ENCODE data around the gene GPR157. TPM values are rescaled to one million over a fixed set of nuclear protein-coding genes. Genes with fewer than 3 reads are reported as not detected.

The GPR157 gene
- total RNA-seq, 1 donor from 2014 or later = 31.4 TPM

DNA sequence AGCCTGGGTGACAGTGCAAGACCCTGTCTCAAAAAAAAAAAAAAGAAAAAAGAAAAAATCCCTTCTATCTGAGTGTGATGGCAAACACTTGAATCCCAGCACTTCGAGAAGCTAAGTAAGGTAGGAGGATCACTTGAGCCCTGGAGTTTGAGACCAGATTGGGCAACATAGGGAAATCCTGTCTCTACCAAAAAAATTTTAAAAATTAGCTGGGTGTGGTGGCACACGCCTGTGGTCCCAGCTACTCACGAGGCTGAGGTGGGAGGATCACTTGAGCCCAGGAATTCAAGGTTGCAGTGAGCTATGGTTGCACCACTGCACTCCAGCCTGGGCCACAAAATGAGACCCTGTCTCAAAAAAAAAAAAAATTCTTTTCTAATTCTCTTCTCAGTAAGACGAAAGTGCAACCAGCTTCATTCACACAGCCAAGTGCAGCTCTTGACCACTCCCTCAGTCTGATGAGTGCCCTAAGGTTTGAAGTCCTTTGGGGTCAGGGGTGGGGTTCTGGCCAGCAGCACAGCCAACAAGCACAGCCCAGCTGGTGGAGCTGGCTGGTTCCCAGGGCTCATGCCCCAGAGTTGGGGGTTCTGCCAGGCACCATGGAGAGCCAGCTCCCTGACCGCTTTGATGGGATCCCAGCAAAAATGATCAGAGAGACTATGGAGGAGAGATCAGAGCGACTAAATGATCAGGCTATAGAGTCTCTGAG, 67.5 kb downstream of the GPR157 start:
- no peak for DNase-seq

- DNase-seq = no peak
Observed at GRCh38 chr1:9059891-9060744, 68.8 kb downstream of the GPR157 start.

GRCh38 chr1:9058465-9058864, 70.4 kb downstream of the GPR157 start:
- no peak for DNase-seq

DNA sequence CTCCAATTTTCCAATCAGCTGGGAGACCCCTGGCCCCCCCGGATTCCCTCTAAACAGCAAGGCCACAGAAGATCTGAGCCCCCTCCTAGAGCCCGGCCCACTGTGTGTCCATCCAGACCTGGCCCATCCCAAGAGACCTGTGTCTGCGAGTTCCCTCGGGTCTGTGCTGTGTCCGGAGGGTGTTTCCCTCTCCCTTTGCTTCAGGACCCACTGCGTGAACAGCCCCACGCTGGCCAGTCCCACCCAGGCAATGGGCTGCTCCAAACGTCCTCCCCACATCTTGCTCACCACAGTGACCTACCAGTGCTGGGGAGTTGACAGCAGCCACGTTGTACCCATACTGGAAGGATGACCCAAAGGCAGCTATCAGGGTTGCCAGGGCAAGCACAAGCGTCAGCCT, 71.1 kb downstream of the GPR157 start:
- DNase-seq = no peak

DNA sequence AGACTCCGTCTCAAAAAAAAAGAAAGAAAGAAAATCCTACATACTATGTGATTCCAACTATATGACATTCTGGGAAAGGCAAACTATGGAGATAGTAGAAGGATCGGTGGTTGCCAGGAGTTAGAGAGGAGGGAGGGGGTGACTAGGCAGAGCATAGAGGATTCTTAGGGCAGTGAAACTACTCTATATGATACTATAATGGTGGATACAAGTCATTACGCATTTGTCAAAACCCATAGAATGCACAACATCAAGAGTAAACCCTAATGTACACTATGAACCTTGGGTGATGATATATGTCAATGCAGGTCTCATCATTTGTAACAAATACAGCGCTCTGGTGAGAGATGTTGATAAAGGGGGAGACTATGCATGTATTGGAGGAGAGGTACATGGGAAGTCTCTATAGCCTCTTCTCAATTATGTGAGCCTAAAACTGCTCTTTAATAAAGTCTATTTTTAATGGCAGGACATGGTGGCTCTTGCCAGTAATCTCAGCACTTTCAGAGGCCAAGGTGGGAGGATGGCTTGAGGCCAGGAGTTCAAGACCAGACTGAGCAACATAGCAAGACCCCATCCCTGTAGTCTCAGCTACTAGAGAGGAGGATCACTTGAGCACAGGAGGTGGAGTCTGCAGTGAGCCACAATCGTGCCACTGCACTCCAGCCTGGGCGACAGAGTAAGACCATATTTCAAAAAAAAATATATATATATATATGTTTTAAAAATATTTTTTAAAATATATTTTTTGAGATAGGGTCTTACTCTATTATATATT, 76.4 kb downstream of the GPR157 start:
- DNase-seq = no peak

DNA sequence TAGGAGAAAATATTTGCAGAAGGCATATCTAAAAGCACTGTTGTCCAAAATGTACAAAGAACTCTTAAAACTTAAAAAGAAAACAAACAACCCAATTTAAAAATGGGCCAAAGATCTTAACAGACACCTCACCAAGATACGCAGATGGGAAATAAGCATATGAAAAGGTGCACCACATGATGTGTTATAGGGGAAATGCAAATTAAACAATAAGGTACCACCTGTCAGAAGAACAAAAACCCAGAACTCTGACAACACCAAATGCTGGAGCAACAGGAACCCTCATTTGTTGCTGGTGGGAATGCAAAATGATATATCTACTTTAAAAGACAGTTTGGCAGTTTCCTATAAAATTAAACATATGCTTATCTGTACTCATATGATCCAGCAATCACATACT, 77.5 kb downstream of the GPR157 start:
- DNase-seq = no peak

- DNase-seq = no peak
Observed at GRCh38 chr1:9050803-9051202, 78.1 kb downstream of the GPR157 start.

Small RNAs within 50 kb of the gene (small RNA-seq; reads per million reads assigned to genes)
- gene RF00424 (ENCODE audit: low replicate concordance) = not detected

Other genes starting within 250 kb of the GPR157 start
- gene CA6, start 183.2 kb downstream of the GPR157 start, total RNA-seq = 4.8 TPM
- gene SLC2A7, start 102.7 kb downstream of the GPR157 start, total RNA-seq = not detected
- 9.1 TPM for gene SLC2A5, start 59.5 kb downstream of the GPR157 start, total RNA-seq
- gene H6PD, start 105.7 kb upstream of the GPR157 start, total RNA-seq = 32.6 TPM
- 9.2 TPM for gene SPSB1, start 163.8 kb upstream of the GPR157 start, total RNA-seq